ENCODE measurements around the gene UBE2G1.

DNA sequence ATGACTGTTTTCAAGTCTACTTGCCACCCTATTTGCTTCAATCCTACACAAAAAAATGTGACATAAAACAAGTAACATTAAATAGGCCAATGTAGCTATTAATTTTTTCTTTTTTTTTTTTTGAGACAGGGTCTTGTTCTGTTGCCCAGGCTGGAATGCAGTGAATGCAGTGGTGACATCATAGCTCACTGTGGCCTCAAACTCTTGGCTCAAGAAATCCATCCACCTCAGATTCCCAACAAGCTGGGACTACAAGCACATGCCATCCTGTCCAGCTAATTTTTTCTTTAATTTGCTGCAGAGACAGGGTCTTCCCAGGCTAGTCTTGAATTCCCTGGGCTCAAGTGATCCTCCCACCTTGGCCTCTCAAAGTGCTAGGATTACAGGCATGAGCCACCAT lies 132.1 kb downstream of the UBE2G1 start:
- no peak for TF ChIP-seq POLR2A (IDR thresholded peaks at IDR 0.05)
- TF ChIP-seq, protein P1, sequence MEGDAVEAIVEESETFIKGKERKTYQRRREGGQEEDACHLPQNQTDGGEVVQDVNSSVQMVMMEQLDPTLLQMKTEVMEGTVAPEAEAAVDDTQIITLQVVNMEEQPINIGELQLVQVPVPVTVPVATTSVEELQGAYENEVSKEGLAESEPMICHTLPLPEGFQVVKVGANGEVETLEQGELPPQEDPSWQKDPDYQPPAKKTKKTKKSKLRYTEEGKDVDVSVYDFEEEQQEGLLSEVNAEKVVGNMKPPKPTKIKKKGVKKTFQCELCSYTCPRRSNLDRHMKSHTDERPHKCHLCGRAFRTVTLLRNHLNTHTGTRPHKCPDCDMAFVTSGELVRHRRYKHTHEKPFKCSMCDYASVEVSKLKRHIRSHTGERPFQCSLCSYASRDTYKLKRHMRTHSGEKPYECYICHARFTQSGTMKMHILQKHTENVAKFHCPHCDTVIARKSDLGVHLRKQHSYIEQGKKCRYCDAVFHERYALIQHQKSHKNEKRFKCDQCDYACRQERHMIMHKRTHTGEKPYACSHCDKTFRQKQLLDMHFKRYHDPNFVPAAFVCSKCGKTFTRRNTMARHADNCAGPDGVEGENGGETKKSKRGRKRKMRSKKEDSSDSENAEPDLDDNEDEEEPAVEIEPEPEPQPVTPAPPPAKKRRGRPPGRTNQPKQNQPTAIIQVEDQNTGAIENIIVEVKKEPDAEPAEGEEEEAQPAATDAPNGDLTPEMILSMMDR (IDR thresholded peaks at IDR 0.05 in 4 of 5, conservative IDR thresholded peaks at IDR 0.05 in 1 of 5) = no peak
